HG03280 (cell line): ENCODE measurements around the gene GLS2.
"Not testable (repeated sequence)": the region's sequence is repeated elsewhere in the genome, so short reads cannot be mapped to it uniquely, and the experiment has no call there.

Experiments used
- ATAC-seq: cut with Tn5 transposase; IDR thresholded peaks from one replicate; pipeline ENCODE4 v1.9.1; 2021; ENCODE audit warnings: mild to moderate bottlenecking, moderate library complexity; ENCODE audit not compliant: unreplicated experiment

Gene GLS2

DNA sequence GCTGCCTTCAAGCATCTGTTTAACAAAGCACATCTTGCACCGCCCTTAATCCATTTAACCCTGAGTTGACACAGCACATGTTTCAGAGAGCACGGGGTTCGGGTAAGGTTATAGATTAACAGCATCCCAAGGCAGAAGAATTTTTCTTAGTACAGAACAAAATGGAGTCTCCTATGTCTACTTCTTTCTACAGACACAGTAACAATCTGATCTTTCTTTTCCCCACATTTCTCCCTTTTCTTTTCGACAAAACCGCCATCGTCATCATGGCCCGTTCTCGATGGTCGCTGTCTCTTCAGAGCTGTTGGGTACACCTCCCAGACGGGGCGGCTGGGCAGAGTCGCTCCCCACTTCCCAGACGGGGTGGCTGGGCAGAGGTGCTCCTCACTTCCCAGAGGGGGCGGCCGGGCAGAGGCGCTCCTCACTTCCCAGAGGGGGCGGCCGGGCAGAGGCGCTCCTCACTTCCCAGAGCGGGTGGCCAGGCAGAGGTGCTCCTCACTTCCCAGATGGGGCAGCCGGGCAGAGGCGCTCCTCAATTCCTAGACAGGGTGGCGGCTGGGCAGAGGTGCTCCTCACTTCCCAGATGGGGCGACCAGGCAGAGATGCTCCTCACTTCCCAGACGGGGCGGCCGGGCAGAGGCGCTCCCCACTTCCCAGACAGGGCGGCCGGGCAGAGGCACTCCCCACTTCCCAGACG, 5.6 kb upstream of the GLS2 start:
- not testable (repeated sequence) for ATAC-seq

GRCh38 chr12:56490360-56490759, 2.4 kb upstream of the GLS2 start:
- no peak for ATAC-seq

- peak; percentile 27 for ATAC-seq
Measured at GRCh38 chr12:56487448-56488040, 417 bp downstream of the GLS2 start.

DNA sequence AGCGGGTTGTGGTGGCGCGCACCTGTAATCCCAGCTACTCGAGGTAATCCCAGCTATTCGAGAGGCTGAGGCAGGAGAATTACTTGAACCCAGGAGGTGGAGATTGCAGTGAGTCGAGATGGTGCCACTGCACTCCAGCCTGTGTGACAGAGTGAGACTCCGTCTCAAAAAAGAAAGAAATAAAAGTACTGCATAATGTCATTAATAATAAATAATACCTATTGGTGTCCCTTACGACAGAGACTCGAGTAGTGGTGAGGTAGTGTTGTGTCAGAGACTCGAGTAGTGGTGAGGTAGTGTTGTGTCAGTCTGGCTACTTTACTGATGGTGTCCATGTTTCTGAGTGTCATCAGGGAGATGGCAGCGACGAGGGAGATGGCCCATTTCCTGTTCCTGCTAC, 1.3 kb downstream of the GLS2 start:
- no peak for ATAC-seq

GRCh38 chr12:56484566-56484965, 3.4 kb downstream of the GLS2 start:
- no peak for ATAC-seq

GRCh38 chr12:56479625-56480024, 8.3 kb downstream of the GLS2 start:
- no peak for ATAC-seq

DNA sequence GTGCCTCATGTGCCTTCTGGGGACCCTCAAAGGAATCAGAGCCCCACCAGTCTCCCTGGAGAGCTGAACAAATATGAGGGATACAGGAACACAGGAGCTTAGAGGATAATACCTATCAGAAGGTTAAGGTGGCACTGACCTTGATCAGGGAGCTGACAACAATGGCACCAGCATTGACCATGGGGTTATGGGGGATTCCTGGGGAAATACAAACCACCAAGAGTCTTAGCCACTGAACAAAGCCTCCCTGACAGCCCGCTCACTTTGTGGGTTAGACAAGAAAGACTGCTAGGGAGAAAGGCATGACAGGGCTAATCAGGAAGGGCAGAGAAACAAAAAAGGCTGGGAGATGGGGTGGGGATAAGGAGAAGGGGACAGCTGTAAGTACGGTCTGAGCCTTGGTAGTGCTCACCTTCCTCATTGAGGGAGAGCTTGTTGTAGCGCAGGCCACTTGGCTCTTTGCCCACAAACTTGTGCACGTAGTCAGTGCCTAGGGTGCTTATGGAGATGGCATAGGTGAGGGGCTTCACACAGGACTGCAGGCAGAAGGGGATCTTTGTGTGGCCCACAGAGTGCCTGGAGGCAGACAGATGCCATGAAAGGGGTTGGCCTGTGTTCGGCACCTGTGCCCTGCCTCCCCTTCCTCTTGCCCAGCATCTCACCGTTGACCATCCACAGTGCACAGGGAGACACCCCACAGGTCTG, 10.3 kb downstream of the GLS2 start:
- ATAC-seq, result no peak

- ATAC-seq, result no peak
Measured at GRCh38 chr12:56476972-56477432, 11.0 kb downstream of the GLS2 start.

DNA sequence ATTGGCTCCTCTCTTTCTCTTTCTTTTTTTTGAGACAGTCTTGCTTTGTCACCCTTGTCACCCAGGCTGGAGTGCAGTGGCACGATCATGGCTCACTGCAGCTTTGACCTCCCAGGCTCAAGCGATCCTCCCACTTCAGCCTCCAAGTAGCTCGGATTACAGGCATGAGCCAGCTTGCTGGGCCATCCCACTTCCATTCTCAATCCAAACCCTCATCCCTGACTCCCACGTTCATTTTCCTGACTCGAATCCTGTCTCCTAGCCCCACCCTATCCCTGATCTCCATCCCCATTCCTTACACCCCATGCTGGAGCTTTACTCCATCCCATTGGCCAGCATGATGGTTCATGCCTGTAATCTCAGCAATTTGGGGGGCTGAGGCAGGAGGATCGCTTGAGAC, 11.8 kb downstream of the GLS2 start:
- no peak for ATAC-seq

- ATAC-seq, result no peak
Measured at GRCh38 chr12:56474389-56474788, 13.6 kb downstream of the GLS2 start.

DNA sequence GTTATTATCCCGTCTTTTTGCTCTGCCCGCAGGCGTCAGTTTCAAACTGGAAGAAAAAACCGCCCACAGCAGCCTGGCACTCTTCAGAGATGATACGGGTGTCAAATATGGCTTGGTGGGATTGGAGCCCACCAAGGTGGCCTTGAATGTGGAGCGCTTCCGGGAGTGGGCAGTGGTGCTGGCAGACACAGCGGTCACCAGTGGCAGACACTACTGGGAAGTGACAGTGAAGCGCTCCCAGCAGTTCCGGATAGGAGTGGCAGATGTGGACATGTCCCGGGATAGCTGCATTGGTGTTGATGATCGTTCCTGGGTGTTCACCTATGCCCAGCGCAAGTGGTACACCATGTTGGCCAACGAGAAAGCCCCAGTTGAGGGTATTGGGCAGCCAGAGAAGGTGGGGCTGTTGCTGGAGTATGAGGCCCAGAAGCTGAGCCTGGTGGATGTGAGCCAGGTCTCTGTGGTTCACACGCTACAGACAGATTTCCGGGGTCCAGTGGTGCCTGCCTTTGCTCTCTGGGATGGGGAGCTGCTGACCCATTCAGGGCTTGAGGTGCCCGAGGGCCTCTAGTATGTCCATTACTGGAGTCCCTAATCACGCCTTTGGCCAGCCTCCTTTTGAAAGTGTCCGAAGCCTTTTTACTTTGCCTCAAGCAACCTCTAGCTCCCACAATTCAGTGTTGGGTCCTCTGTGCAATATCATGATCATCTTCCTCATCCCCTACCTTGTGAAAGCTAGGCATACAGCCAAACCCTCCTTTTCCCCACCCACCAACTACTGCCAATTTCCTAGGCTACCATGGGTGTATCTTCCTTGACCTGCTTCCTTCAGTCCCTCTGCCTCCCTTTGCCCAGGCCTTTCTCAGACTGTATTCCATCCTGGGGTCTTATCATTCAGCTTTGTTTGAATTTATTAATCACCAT, 18.7 kb downstream of the GLS2 start:
- no peak for ATAC-seq

- peak; percentile 91 for ATAC-seq
Measured at GRCh38 chr12:56468216-56469006, 19.6 kb downstream of the GLS2 start, which contains the start of gene SPRYD4. SPRYD4 (plus strand) TSS chr12:56468578; CDS start chr12:56468592, 14 bp downstream.

DNA sequence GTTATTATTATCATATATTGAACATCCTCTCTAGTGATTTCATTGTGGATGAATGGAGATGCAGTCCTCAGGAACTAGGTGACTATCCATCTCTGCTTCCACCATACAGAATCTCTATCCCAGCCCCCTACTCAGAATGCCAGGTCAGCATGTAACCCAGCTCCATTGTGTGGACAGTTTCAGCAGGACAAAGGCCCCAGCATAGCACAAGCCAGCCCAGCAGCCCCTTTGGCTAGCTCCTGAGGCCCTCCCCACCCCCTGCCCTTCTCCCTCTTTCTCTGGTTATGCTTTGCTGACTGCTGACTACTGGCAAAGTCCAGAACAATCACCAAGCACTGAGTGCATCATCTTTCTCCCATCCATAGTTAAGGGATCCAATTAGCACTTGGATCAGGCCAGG, 25.4 kb downstream of the GLS2 start:
- ATAC-seq, result no peak

DNA sequence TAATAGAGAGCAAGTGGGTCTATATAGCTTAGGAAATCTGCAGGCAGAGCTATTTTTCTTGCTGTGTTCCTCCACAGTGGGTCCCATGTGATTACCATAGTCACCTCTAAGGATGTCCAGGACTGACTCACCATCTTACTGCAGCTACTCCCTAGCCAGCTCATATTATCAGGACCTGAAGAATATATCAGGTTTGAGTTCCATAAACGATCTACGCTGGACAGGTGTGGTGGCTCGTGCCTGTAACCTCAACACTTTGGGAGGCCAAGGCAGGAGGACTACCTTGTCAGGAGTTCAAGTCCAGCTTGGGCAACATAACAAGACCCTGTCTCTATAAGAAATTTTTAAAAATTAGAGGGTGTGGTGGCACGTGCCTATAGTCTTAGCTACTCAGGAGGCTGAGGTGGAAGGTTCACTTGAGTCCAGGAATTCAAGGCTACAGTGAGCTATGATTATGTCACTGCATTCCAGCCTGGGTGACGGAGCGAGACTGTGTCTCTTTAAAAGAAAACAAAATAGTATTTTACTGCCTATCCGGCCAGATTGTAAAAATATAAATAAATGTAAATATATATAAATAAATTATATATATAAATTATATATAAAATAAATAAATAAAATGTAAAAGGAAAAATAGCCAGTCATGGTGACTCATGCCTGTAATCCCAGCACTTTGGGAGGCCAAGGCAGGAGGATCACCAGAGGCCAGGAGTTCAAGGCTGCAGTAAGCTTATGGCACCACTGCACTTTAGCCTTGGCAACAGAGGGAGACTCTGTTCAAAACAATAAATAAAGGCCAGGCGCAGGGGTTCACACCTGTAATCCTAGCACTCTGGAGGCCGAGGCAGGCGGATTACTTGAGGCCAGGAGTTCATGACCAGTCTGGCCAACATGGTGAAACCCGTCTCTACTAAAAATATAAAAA, 26.5 kb downstream of the GLS2 start:
- ATAC-seq, result no peak

DNA sequence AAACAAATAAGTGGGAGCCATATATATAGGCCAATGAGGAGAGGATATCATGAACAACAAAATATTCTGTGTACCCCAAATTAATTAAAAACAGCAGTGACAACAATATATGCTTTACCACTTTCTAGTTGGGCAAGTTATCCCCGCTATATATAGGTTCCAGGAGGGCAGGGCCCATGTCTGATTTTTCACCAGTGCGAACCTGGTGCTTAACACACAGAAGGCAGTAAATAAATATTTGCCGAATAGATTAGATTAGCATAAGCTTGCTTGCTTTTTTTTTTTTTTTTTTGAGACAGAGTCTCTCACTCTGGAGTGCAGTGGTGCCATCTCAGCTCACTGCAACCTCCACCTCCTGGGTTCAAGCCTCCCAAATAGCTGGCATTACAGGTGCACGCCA, 30.1 kb downstream of the GLS2 start:
- no peak for ATAC-seq

DNA sequence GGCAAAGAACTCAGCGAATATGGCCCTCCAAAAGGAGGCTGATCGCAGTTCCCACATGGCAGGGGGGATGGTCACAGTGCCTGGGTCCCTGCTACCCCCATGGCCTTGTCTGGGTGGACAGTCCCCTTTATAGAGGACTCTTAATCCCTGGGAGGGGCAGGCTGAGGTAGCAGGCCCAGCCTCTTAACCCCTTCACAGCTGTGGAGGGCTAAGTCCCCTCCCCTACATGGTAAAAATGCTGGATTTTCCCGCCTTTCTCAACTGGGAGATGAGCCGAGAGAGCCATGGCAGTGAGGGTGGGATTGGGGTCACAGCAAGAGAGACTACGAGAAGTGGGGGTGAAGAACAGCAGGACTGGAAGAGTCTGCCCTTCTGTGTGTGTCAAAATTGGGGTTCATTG, 33.4 kb downstream of the GLS2 start, which contains the start of gene MIP:
Gene MIP, minus strand, starts transcription at position 101 of the 400 bp plus-strand sequence. Its CDS starts 44 bp downstream, at position 57.
- ATAC-seq, result no peak

DNA sequence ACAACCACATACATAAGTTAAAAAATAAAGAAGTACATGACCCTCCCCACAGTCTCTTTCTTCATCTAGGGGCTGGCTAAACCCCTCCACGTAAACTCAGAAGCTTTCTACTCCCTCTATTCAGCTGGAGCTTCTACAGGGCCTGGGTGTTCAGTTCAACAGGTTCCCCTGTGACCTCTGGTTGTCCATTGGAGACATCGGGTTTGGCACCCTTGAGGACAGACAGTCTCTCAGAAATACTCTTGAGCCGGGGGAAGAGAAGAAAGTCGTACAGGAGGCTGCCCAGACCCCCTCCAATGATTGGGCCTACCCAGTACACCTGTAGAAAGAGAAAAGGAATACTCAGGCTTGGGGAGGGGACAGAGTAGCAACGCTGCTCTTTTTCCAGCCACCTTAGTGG, 36.8 kb downstream of the GLS2 start:
- no peak for ATAC-seq

GRCh38 chr12:56450241-56450640, 37.7 kb downstream of the GLS2 start:
- ATAC-seq, result no peak

DNA sequence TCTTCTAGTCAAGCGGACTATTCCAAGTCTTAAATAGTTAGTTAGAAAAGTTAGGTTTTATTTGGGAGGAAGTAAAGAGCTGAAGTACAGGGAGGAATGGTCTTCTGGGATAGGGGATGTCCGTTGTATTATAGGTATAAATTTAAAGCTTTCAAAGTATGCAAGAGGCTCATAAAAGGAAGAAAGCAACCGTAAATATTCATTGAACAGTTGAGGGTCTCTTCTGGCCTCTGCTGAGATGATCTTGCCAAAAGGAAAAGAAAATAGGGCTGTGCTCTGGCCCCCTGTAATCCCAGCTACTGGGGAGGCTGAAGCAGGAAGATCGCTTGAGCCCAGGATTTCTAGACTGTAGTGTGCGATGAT, 38.4 kb downstream of the GLS2 start:
- no peak for ATAC-seq
